ENCODE data around the gene KIAA0825. TPM values are rescaled to one million over a fixed set of nuclear protein-coding genes. Genes with fewer than 3 reads are reported as not detected.

KIAA0825 gene
- total RNA-seq, 4 donors from 2014 or later, result 1.2 to 5.3 (median 4.0) TPM

DNA sequence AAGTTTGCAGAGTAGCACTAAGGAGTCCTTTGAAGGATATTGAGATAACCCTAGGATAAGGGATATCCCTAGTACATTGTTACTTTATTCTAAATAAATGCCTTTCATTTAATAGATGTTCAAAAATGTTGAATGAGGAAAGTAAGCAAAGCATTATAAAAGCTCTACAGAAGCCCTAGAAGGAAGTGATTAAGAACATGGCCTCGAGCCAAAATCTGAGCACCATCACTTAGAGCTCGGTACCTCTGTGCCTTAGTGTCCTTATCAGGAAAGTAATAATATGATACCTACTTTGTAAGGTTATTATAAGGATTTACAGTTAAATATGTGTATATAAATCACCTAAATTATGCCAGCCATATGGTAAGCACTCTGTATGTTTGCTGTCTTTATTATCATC, 242.6 kb downstream of the KIAA0825 start:
- no peak overlapping the region for H3K27ac ChIP-seq
- no peaks in the 10 kb centered on the region for H3K27me3 ChIP-seq
- H3K9me3 ChIP-seq, result no peaks in the 10 kb centered on the region
- H3K4me1 ChIP-seq, result peaks cover 0 to 5% (median 0%) of the 10 kb centered on the region in 4 donors
- DNase-seq, result no peak
- TF ChIP-seq, protein P1, sequence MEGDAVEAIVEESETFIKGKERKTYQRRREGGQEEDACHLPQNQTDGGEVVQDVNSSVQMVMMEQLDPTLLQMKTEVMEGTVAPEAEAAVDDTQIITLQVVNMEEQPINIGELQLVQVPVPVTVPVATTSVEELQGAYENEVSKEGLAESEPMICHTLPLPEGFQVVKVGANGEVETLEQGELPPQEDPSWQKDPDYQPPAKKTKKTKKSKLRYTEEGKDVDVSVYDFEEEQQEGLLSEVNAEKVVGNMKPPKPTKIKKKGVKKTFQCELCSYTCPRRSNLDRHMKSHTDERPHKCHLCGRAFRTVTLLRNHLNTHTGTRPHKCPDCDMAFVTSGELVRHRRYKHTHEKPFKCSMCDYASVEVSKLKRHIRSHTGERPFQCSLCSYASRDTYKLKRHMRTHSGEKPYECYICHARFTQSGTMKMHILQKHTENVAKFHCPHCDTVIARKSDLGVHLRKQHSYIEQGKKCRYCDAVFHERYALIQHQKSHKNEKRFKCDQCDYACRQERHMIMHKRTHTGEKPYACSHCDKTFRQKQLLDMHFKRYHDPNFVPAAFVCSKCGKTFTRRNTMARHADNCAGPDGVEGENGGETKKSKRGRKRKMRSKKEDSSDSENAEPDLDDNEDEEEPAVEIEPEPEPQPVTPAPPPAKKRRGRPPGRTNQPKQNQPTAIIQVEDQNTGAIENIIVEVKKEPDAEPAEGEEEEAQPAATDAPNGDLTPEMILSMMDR (IDR thresholded peaks at IDR 0.05), result no peak
- TF ChIP-seq EP300 (IDR thresholded peaks at IDR 0.05; ENCODE audit: low read depth), result no peak
- TF ChIP-seq POLR2AphosphoS5 (IDR thresholded peaks at IDR 0.05), result no peak
- TF ChIP-seq POLR2A (IDR thresholded peaks at IDR 0.05), result no peak
- no peaks in the 10 kb centered on the region for H3K36me3 ChIP-seq
- in situ Hi-C loops (cut with MboI; ENCODE audit: low pct_ligation_motif_present in 1 of 4, low pct_unique_long_range_greater_than_20kb in 1 of 4, low sequenced_read_pairs in 3 of 4), result no loop called here
- intact Hi-C loops (cut with DNase I; ENCODE audit: low total_unique reads), result no loop called here
- 42 to 61% methylated on average over 2 of the region's 2 CpGs for WGBS, 2 donors (ENCODE audit: low coverage in 1 of 2)
- H3K4me3 ChIP-seq, result no peak overlapping the region

DNA sequence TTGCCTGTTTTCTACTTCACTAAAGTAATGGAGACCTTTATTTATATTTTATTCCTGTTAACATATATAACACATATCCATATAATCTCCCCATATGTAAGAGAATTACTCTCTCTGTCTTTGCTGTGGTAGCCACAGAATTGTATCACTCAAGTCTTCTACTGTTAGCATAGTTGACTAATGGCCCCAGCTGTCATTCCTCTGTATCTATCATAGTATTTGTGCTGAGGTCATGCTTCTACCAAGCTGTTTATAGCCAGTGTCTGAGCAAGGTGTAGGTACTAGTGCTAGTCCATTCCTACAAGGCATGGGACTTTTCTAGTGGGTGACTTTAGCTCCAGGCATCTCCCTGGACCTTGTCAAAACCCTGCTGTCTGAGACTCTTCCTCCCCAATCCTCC, 244.1 kb downstream of the KIAA0825 start:
- Histone ChIP-seq H3K36me3 (no peaks in the 10 kb centered on the region), H3K4me1 (peaks cover 0 to 5% (median 0%) of the 10 kb centered on the region in 4 donors), H3K27me3 (no peaks in the 10 kb centered on the region), H3K9me3 (no peaks in the 10 kb centered on the region), H3K27ac (no peak overlapping the region), H3K4me3 (no peak overlapping the region)
- intact Hi-C loops (cut with DNase I; ENCODE audit: low total_unique reads) (no loop called here), in situ Hi-C loops (cut with MboI; ENCODE audit: low pct_ligation_motif_present in 1 of 4, low pct_unique_long_range_greater_than_20kb in 1 of 4, low sequenced_read_pairs in 3 of 4) (no loop called here)
- TF ChIP-seq POLR2A (IDR thresholded peaks at IDR 0.05) (no peak), POLR2AphosphoS5 (IDR thresholded peaks at IDR 0.05) (no peak), EP300 (IDR thresholded peaks at IDR 0.05; ENCODE audit: low read depth) (no peak)
- TF ChIP-seq, protein P1 (IDR thresholded peaks at IDR 0.05), result no peak
- no peak for DNase-seq

DNA sequence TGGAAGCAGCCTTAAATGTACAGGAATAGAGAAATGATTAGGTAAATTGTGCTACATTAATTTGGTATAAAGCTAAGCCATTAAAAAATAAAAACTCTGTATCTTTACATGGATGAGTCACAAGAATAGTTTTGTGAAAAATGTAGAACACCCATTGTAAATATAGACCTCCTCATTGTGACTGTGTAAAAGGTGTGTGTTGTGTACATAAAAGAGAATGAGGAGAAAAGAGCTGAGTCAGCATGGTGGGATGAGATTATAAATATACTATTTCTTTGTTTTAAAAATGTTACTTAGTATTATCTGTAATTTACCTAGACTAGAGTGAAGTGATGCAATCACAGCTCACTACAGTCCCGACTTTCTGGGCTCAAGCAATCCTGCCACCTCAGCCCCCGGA, 250.5 kb downstream of the KIAA0825 start:
- no peaks in the 10 kb centered on the region for H3K9me3 ChIP-seq
- intact Hi-C loops (cut with DNase I; ENCODE audit: low total_unique reads) (no loop called here), in situ Hi-C loops (cut with MboI; ENCODE audit: low pct_ligation_motif_present in 1 of 4, low pct_unique_long_range_greater_than_20kb in 1 of 4, low sequenced_read_pairs in 3 of 4) (no loop called here)
- H3K27ac ChIP-seq, result no peak overlapping the region
- H3K36me3 ChIP-seq, result no peaks in the 10 kb centered on the region
- WGBS, 2 donors (ENCODE audit: low coverage in 1 of 2), result 74 to 81% methylated on average over 2 of the region's 2 CpGs
- no peak overlapping the region for H3K4me3 ChIP-seq
- H3K27me3 ChIP-seq, result no peaks in the 10 kb centered on the region
- no peaks in the 10 kb centered on the region for H3K4me1 ChIP-seq
- no peak for DNase-seq
- TF ChIP-seq POLR2A (IDR thresholded peaks at IDR 0.05) (no peak), EP300 (IDR thresholded peaks at IDR 0.05; ENCODE audit: low read depth) (no peak), POLR2AphosphoS5 (IDR thresholded peaks at IDR 0.05) (no peak)
- TF ChIP-seq, protein P1 (IDR thresholded peaks at IDR 0.05), result no peak

DNA sequence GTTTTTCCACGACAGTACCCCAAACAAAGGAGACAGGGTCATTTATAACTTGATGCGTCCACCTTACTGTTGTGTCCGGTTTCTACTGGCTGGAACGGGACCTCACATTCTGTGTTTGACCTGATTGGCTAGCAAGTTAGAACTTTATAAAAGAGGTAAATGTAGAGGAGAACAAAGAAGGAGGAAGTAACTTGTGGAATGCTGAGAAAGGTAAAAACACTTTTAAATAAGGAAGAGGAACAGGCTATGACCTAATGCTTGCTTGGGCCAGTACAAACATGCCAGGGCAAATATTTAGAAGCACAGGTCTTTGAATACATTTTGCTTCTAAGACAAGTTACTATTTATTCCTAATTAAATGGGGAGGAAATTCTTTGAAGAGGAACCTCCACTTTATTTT, 251.6 kb downstream of the KIAA0825 start:
- TF ChIP-seq POLR2A (IDR thresholded peaks at IDR 0.05), result no peak
- TF ChIP-seq, protein P1 (IDR thresholded peaks at IDR 0.05), result no peak
- no peak for TF ChIP-seq EP300 (IDR thresholded peaks at IDR 0.05; ENCODE audit: low read depth)
- no peak for TF ChIP-seq POLR2AphosphoS5 (IDR thresholded peaks at IDR 0.05)
- H3K4me3 ChIP-seq, result no peak overlapping the region
- intact Hi-C loops (cut with DNase I; ENCODE audit: low total_unique reads), result no loop called here
- H3K27me3 ChIP-seq, result no peaks in the 10 kb centered on the region
- H3K27ac ChIP-seq, result no peak overlapping the region
- no peaks in the 10 kb centered on the region for H3K4me1 ChIP-seq
- H3K36me3 ChIP-seq, result no peaks in the 10 kb centered on the region
- no peaks in the 10 kb centered on the region for H3K9me3 ChIP-seq
- 50 to 79% methylated on average over 2 to 4 of the region's 4 CpGs for WGBS, 2 donors (ENCODE audit: low coverage in 1 of 2)
- in situ Hi-C loops (cut with MboI; ENCODE audit: low pct_ligation_motif_present in 1 of 4, low pct_unique_long_range_greater_than_20kb in 1 of 4, low sequenced_read_pairs in 3 of 4), result no loop called here
- DNase-seq, result no peak
